ENCODE results near the gene FUT4.
"Not testable (repeated sequence)": the region's sequence is repeated elsewhere in the genome, so short reads cannot be mapped to it uniquely, and the experiment has no call there.

The FUT4 gene
- 9.8 to 19.9 (median 17.2) reads per million in 3 experiments for total RNA-seq

GRCh38 chr11:94543695-94544645 is at the start of gene FUT4:
Gene FUT4, plus strand, starts transcription at chr11:94543921. Its CDS starts 213 bp downstream, at chr11:94544134.
- peak; percentile 67 for DNase-seq

- no peak for DNase-seq
Measured at GRCh38 chr11:94494126-94494680, 49.5 kb upstream of the FUT4 start.

- no peak for DNase-seq
Measured at GRCh38 chr11:94500181-94500580, 43.5 kb upstream of the FUT4 start.

- DNase-seq = no peak
Measured at GRCh38 chr11:94501522-94501921, 42.2 kb upstream of the FUT4 start.

GRCh38 chr11:94504689-94505293 is 38.9 kb upstream of the FUT4 start:
- peak; percentile 42 for DNase-seq

GRCh38 chr11:94506513-94506912 is 37.2 kb upstream of the FUT4 start:
- not testable (repeated sequence) for DNase-seq

GRCh38 chr11:94507485-94507884 is 36.2 kb upstream of the FUT4 start:
- no peak for DNase-seq

- DNase-seq = peak; percentile 28
Measured at GRCh38 chr11:94511932-94512781, 31.6 kb upstream of the FUT4 start, which contains the start of gene C11orf97. Gene C11orf97, plus strand, starts transcription at chr11:94512461. Its CDS starts 68 bp downstream, at chr11:94512529.

- no peak for DNase-seq
Measured at GRCh38 chr11:94513091-94513490, 30.6 kb upstream of the FUT4 start.

GRCh38 chr11:94515398-94515797 is 28.3 kb upstream of the FUT4 start:
- no peak for DNase-seq

- DNase-seq = no peak
Measured at GRCh38 chr11:94516725-94517124, 27.0 kb upstream of the FUT4 start.

GRCh38 chr11:94518300-94518699 is 25.4 kb upstream of the FUT4 start:
- DNase-seq = no peak

GRCh38 chr11:94519478-94520084 is 24.1 kb upstream of the FUT4 start:
- no peak for DNase-seq

GRCh38 chr11:94521684-94522083 is 22.0 kb upstream of the FUT4 start:
- no peak for DNase-seq

- no peak for DNase-seq
Measured at GRCh38 chr11:94524341-94524740, 19.4 kb upstream of the FUT4 start.

GRCh38 chr11:94525546-94526324 is 18.0 kb upstream of the FUT4 start:
- DNase-seq = no peak

- no peak for DNase-seq
Measured at GRCh38 chr11:94526645-94527438, 16.9 kb upstream of the FUT4 start.

- DNase-seq = no peak
Measured at GRCh38 chr11:94528551-94528950, 15.2 kb upstream of the FUT4 start.

- no peak for DNase-seq
Measured at GRCh38 chr11:94532211-94532610, 11.5 kb upstream of the FUT4 start.

- DNase-seq = no peak
Measured at GRCh38 chr11:94533206-94533605, 10.5 kb upstream of the FUT4 start.

All from central memory CD4-positive, alpha-beta T cell (primary cell).